GM23338 (cell line): ENCODE results near the gene NCOR2.

Experiments
- CREB1 ChIP-seq: fragments of 250-450 bp; sonication (Bioruptor Pico); IDR thresholded peaks from 2 replicates; pipeline ENCODE4 v1.5.0; 2020; ENCODE audit warnings: low read depth, mild to moderate bottlenecking, moderate library complexity
- EZH2 ChIP-seq: fragments of 200-600 bp; sonication (generic); IDR thresholded peaks from one replicate; pipeline ENCODE4 v1.8.0; 2017; ENCODE audit warnings: antibody characterized with exemption, mild to moderate bottlenecking, low read depth; ENCODE audit not compliant: unreplicated experiment
- EZH2phosphoT487 ChIP-seq: fragments of 200-600 bp; sonication (generic); IDR thresholded peaks from one replicate; pipeline ENCODE4 v1.8.1; 2018; ENCODE audit warnings: antibody characterized with exemption; ENCODE audit not compliant: unreplicated experiment
- JUNB ChIP-seq: IDR thresholded peaks from one replicate; pipeline ENCODE4 v1.6.1; 2016; ENCODE audit warnings: antibody characterized with exemption; ENCODE audit not compliant: unreplicated experiment
- NANOG ChIP-seq: IDR thresholded peaks from 2 replicates; pipeline ENCODE4 v1.6.1; 2016; ENCODE audit warnings: antibody characterized with exemption, borderline replicate concordance
- POLR2AphosphoS5 ChIP-seq: IDR thresholded peaks from 2 replicates; pipeline ENCODE4 v1.6.1; 2016; ENCODE audit warnings: antibody characterized with exemption, low read depth
- TF ChIP-seq, protein P1 (sequence below), 2 experiments: fragments of 200-600 bp in 1 of 2; sonication (generic) in 1 of 2; conservative IDR thresholded peaks; 2 replicates each; pipeline versions ENCODE4 v1.5.1 to v1.6.1; 2016 to 2017; ENCODE audit warnings: antibody characterized with exemption in 2 of 2, low read depth in 2 of 2, mild to moderate bottlenecking in 2 of 2, moderate library complexity in 1 of 2
- TF ChIP-seq, protein P2 (sequence below): IDR thresholded peaks from one replicate; pipeline ENCODE4 v1.6.1; 2018; ENCODE audit warnings: antibody characterized with exemption; ENCODE audit not compliant: unreplicated experiment

DNA sequence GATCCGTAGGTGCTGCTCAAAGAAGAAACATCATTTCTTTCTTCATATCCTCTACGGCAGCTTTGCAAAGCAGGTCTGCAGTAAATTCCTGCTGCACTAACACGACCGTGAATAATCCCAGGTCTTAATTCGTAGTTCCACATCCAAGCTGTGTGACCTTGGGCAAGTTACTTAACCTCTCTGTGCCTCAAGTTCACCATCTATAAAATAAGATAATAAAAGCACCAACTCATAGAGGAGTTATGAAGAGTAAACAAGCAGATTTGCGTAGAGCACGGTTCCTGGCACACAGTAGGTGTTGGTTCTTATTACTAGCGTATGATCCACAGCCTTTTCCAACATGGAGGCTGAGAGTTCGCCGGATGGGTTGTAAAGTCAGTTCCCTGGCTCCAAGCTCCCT, 3.6 kb downstream of the NCOR2 start:
- no peak for TF ChIP-seq EZH2
- TF ChIP-seq, protein P1, sequence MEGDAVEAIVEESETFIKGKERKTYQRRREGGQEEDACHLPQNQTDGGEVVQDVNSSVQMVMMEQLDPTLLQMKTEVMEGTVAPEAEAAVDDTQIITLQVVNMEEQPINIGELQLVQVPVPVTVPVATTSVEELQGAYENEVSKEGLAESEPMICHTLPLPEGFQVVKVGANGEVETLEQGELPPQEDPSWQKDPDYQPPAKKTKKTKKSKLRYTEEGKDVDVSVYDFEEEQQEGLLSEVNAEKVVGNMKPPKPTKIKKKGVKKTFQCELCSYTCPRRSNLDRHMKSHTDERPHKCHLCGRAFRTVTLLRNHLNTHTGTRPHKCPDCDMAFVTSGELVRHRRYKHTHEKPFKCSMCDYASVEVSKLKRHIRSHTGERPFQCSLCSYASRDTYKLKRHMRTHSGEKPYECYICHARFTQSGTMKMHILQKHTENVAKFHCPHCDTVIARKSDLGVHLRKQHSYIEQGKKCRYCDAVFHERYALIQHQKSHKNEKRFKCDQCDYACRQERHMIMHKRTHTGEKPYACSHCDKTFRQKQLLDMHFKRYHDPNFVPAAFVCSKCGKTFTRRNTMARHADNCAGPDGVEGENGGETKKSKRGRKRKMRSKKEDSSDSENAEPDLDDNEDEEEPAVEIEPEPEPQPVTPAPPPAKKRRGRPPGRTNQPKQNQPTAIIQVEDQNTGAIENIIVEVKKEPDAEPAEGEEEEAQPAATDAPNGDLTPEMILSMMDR (conservative IDR thresholded peaks at IDR 0.05; ENCODE audit: low read depth in 2 of 2), result no peak
- TF ChIP-seq, protein P2, sequence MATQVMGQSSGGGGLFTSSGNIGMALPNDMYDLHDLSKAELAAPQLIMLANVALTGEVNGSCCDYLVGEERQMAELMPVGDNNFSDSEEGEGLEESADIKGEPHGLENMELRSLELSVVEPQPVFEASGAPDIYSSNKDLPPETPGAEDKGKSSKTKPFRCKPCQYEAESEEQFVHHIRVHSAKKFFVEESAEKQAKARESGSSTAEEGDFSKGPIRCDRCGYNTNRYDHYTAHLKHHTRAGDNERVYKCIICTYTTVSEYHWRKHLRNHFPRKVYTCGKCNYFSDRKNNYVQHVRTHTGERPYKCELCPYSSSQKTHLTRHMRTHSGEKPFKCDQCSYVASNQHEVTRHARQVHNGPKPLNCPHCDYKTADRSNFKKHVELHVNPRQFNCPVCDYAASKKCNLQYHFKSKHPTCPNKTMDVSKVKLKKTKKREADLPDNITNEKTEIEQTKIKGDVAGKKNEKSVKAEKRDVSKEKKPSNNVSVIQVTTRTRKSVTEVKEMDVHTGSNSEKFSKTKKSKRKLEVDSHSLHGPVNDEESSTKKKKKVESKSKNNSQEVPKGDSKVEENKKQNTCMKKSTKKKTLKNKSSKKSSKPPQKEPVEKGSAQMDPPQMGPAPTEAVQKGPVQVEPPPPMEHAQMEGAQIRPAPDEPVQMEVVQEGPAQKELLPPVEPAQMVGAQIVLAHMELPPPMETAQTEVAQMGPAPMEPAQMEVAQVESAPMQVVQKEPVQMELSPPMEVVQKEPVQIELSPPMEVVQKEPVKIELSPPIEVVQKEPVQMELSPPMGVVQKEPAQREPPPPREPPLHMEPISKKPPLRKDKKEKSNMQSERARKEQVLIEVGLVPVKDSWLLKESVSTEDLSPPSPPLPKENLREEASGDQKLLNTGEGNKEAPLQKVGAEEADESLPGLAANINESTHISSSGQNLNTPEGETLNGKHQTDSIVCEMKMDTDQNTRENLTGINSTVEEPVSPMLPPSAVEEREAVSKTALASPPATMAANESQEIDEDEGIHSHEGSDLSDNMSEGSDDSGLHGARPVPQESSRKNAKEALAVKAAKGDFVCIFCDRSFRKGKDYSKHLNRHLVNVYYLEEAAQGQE, result no peak
- TF ChIP-seq NANOG, result no peak
- no peak for TF ChIP-seq POLR2AphosphoS5
- TF ChIP-seq EZH2phosphoT487, result no peak
- no peak for TF ChIP-seq JUNB
- no peak for TF ChIP-seq CREB1
